HCEC 1CT (cell line): ENCODE data around the gene DYRK2.
A peak's percentile ranks its signal among the peaks of the same experiment; 100 is the strongest.

Experiments used
- DNase-seq: peaks from one replicate; pipeline ENCODE4 v3.0.0-alpha.2; 2017

The DYRK2 gene

GRCh38 chr12:67709367-67709954, 60.9 kb downstream of the DYRK2 start:
- no peak for DNase-seq

- peak; percentile 78 for DNase-seq
Measured at GRCh38 chr12:67710582-67710981, 62.0 kb downstream of the DYRK2 start.

DNA sequence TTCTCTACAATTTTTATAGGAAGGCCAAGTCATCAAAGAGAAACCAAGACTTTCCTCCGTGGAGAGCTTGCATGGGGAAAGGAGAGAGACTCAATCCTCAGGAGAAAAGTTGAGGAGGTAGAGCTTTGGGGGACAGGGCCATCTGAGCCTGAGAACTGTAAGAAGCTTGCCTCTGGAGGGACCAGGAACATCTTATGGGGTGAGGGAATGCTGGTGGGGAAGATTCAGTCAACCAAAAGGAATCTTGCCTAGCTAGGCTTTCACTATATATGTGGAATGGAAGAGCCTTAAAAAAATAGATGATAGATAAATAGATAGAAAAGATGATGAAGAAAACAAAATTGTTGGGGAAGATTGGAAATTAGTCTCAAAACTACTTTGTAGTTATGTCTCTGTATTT, 63.5 kb downstream of the DYRK2 start:
- no peak for DNase-seq

GRCh38 chr12:67714648-67715047, 66.1 kb downstream of the DYRK2 start:
- DNase-seq = peak; percentile 17
